CD14-positive monocyte (primary cell): ENCODE results near the gene TNIK. TPM values are rescaled to one million over a fixed set of nuclear protein-coding genes. Genes with fewer than 3 reads are reported as not detected.
A peak's percentile ranks its signal among the peaks of the same experiment; 100 is the strongest.

Experiments
- DNase-seq, 3 donors: peaks; one replicate each; pipeline ENCODE4 v3.0.0-alpha.2; 2011 to 2022
- H2AFZ ChIP-seq: 2 replicates; pipeline ENCODE4 v1.6.0; 2012; ENCODE audit warnings: mild to moderate bottlenecking, low read depth, low read length, inconsistent platforms; ENCODE audit not compliant: insufficient read depth, poor library complexity, severe bottlenecking
- H3K27ac ChIP-seq, 2 donors: 1 replicate in 1 of 2; 2 replicates in 1 of 2; pipeline ENCODE4 v1.5.1; 2012 to 2013; ENCODE audit warnings: low read length in 2 of 2, control low read depth in 1 of 2, inconsistent platforms in 1 of 2, low read depth in 1 of 2, mild to moderate bottlenecking in 1 of 2
- H3K27me3 ChIP-seq, 2 donors: one replicate each; pipeline versions ENCODE4 v1.6.0 to v1.6.1; 2011 to 2013; ENCODE audit warnings: low read length in 2 of 2; ENCODE audit not compliant: control insufficient read depth in 2 of 2, insufficient read depth in 2 of 2
- H3K36me3 ChIP-seq, 2 donors: replicated peaks in 1 of 2; 1 replicate in 1 of 2; 2 replicates in 1 of 2; pipeline versions ENCODE4 v1.5.1 to v1.6.1; 2012 to 2013; ENCODE audit warnings: low read length in 2 of 2, control low read depth in 1 of 2, inconsistent platforms in 1 of 2, mild to moderate bottlenecking in 1 of 2; ENCODE audit not compliant: insufficient read depth in 2 of 2, control insufficient read depth in 1 of 2
- H3K4me1 ChIP-seq, 2 donors: 1 replicate in 1 of 2; 2 replicates in 1 of 2; pipeline versions ENCODE4 v1.5.1 to v1.6.1; 2012 to 2013; ENCODE audit warnings: low read length in 2 of 2, control low read depth in 1 of 2, inconsistent platforms in 1 of 2, mild to moderate bottlenecking in 1 of 2, moderate library complexity in 1 of 2; ENCODE audit not compliant: insufficient read depth in 2 of 2, control insufficient read depth in 1 of 2
- H3K4me2 ChIP-seq: replicated peaks from 2 replicates; pipeline ENCODE3; 2012; ENCODE audit warnings: low read length, moderate library complexity, mild to moderate bottlenecking; ENCODE audit not compliant: poor library complexity, severe bottlenecking; ENCODE audit errors: extremely low read depth
- H3K4me3 ChIP-seq, 3 experiments: fragments of 200-600 bp in 1 of 3; sonication (generic) in 1 of 3; replicated peaks in 1 of 3; 1 replicate in 2 of 3; 2 replicates in 1 of 3; pipeline ENCODE4 v1.5.1; 2011 to 2013; ENCODE audit warnings: low read length in 3 of 3, mild to moderate bottlenecking in 3 of 3, control low read depth in 2 of 3, low read depth in 2 of 3, inconsistent platforms in 1 of 3, moderate library complexity in 1 of 3
- H3K79me2 ChIP-seq: 2 replicates; pipeline ENCODE4 v1.6.0; 2012; ENCODE audit warnings: mild to moderate bottlenecking, control low read depth, inconsistent platforms, low read length, moderate library complexity; ENCODE audit not compliant: insufficient read depth
- H3K9ac ChIP-seq: 2 replicates; pipeline ENCODE4 v1.6.0; 2017; ENCODE audit warnings: low read length, mild to moderate bottlenecking; ENCODE audit not compliant: insufficient read depth, poor library complexity, severe bottlenecking
- H3K9me3 ChIP-seq, 2 donors: replicated peaks in 1 of 2; 1 replicate in 1 of 2; 2 replicates in 1 of 2; pipeline versions ENCODE4 v1.5.1 to v1.6.1; 2012 to 2013; ENCODE audit warnings: low read length in 2 of 2, control low read depth in 1 of 2; ENCODE audit not compliant: control insufficient read depth in 1 of 2, insufficient read depth in 1 of 2
- H4K20me1 ChIP-seq: 2 replicates; pipeline ENCODE4 v1.6.0; 2012; ENCODE audit warnings: mild to moderate bottlenecking, low read length, control low read depth, moderate library complexity; ENCODE audit not compliant: insufficient read depth
- H3K27ac Mint-ChIP-seq, 7 donors: one replicate each; pipeline ENCODE4 v1.8.0; 2020; ENCODE audit warnings: mild to moderate bottlenecking in 7 of 7, mixed read lengths in 7 of 7, moderate library complexity in 6 of 7, inconsistent platforms in 2 of 7
- H3K27me3 Mint-ChIP-seq, 3 donors: one replicate each; pipeline ENCODE4 v1.8.0; 2021 to 2022; ENCODE audit warnings: low read depth in 3 of 3, mild to moderate bottlenecking in 3 of 3, mixed read lengths in 3 of 3, moderate library complexity in 3 of 3, inconsistent platforms in 1 of 3
- H3K36me3 Mint-ChIP-seq, 2 donors: one replicate each; pipeline ENCODE4 v1.8.0; 2020; ENCODE audit warnings: mixed read lengths in 2 of 2, inconsistent platforms in 1 of 2, mild to moderate bottlenecking in 1 of 2
- H3K4me1 Mint-ChIP-seq: one replicate; pipeline ENCODE4 v1.8.0; 2020; ENCODE audit warnings: mild to moderate bottlenecking, mixed read lengths
- H3K4me3 Mint-ChIP-seq, 2 donors: one replicate each; pipeline ENCODE4 v1.8.0; 2020; ENCODE audit warnings: mild to moderate bottlenecking in 2 of 2, mixed read lengths in 2 of 2, moderate library complexity in 1 of 2
- H3K9me3 Mint-ChIP-seq, 7 donors: one replicate each; pipeline ENCODE4 v1.8.0; 2020 to 2022; ENCODE audit warnings: mixed read lengths in 7 of 7, mild to moderate bottlenecking in 6 of 7, moderate library complexity in 6 of 7, inconsistent platforms in 2 of 7
- CTCF ChIP-seq: fragments of 200-600 bp; IDR thresholded peaks from one replicate; pipeline ENCODE4 v1.8.0; 2022; ENCODE audit warnings: antibody characterized with exemption, mild to moderate bottlenecking
- WGBS: methylation state at CpG from one replicate; pipeline ENCODE4 v1.1.5; 2013; ENCODE audit warnings: missing lambda C conversion rate; ENCODE audit not compliant: insufficient coverage; 5-methylcytosine and 5-hydroxymethylcytosine counted together
- intact Hi-C, 2 donors: fragments of 100-400 bp; cut with micrococcal nuclease; formaldehyde crosslinking; loops; one replicate each; pipeline versions ENCODE4 v1.15.0 to v1.15.1; 2023
- polyA plus RNA-seq, 3 donors: library from polyadenylated mRNA; depleted of rRNA in 1 of 3; unstranded in 2 of 3; stranded (reverse) in 1 of 3; fragments of 300-500 nt in 2 of 3; fragments of >200 nt in 1 of 3; fragmentation: Illumina TruSeq in 2 of 3; gene quantifications; 1 replicate in 2 of 3; 2 replicates in 1 of 3; pipeline ENCODE4 v1.2.3, GENCODE V29; 2012 to 2021

TNIK gene
- polyA plus RNA-seq, 3 donors: 0.36 to 1.8 (median 0.75) TPM

GRCh38 chr3:171311784-171312183, 148.4 kb downstream of the TNIK start:
- Histone ChIP-seq H4K20me1 (no peaks in the 10 kb centered on the region), H3K4me3 (no peak overlapping the region), H3K27me3 (no peaks in the 10 kb centered on the region), H3K4me1 (no peaks in the 10 kb centered on the region), H3K4me2 (no peak overlapping the region), H3K79me2 (no peaks in the 10 kb centered on the region), H3K36me3 (no peaks in the 10 kb centered on the region), H3K9ac (no peak overlapping the region), H2AFZ (no peak overlapping the region), H3K9me3 (no peaks in the 10 kb centered on the region), H3K27ac (no peak overlapping the region)
- Mint-ChIP-seq H3K4me3 (peak overlapping the region in 1 of 2 donors; percentile 69), H3K27ac (no peak overlapping the region), H3K27me3 (peaks cover 2 to 3% (median 3%) of the 10 kb centered on the region in 3 donors), H3K9me3 (peaks cover 0 to 3% (median 0%) of the 10 kb centered on the region in 7 donors), H3K36me3 (no peaks in the 10 kb centered on the region), H3K4me1 (peaks cover 10% of the 10 kb centered on the region)
- TF ChIP-seq CTCF: no peak
- no peak for DNase-seq
- intact Hi-C loops: no loop called here
- no CpG with 5 or more reads among the region's 6 CpGs for WGBS

- Histone ChIP-seq H3K27ac (no peak overlapping the region), H3K9ac (no peak overlapping the region), H4K20me1 (no peaks in the 10 kb centered on the region), H3K4me1 (no peaks in the 10 kb centered on the region), H3K27me3 (no peaks in the 10 kb centered on the region), H3K36me3 (no peaks in the 10 kb centered on the region), H3K79me2 (no peaks in the 10 kb centered on the region), H3K9me3 (no peaks in the 10 kb centered on the region), H3K4me2 (no peak overlapping the region), H3K4me3 (no peak overlapping the region), H2AFZ (no peak overlapping the region)
- TF ChIP-seq CTCF: no peak
- Mint-ChIP-seq H3K27ac (no peak overlapping the region), H3K4me3 (no peak overlapping the region), H3K36me3 (no peaks in the 10 kb centered on the region), H3K4me1 (peaks cover 10% of the 10 kb centered on the region), H3K27me3 (peaks cover 0 to 4% (median 3%) of the 10 kb centered on the region in 3 donors), H3K9me3 (peaks cover 0 to 3% (median 0%) of the 10 kb centered on the region in 7 donors)
- no peak for DNase-seq
- intact Hi-C loops: no loop called here
These were observed 150.3 kb downstream of the TNIK start for GRCh38 chr3:171309906-171310359.
